ENCODE measurements around the gene BHMT. TPM values are rescaled to one million over a fixed set of nuclear protein-coding genes. Genes with fewer than 3 reads are reported as not detected.

BHMT gene
- total RNA-seq, 1 experiment from 2014 or later = 1.2 TPM

DNA sequence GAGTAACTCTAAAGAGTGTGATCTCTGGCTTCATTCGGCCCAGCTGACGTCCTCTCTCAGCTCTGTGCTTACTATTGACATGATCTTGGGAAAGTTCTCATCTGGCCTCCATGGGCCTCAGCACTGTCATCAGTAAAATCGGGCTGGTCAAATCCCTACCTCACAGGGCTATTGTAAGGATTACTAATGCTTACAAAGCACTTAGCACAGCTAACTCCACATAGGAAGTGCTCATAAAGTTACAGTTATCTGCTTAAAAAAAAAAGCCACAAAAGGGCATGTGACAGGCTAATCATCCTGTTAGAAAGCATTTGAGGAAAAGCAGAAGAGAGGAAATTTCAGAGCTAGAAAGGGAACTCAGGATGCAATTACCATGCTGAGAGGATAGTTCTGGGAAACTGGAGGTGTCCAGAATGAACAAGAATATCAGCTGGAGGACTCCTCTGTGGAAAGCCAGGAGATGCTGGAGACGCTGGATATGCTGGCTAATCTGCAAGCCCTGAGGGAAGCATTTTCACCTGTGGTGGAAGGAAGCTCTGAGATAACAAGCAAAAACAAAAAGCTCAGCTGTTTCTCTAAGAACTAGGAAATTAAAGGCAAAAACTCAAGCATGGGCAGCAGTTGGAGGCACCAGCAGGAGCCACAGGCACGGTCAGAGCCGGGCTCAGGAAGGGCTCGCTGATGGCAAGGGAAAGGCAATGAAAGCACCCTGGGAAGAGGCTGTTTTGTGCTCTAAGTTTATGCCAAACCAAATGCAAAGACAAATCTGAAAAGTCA, 4.4 kb upstream of the BHMT start:
- Mint-ChIP-seq H3K9me3 (peaks cover 9% of the 10 kb centered on the region), H3K27me3 (ENCODE audit: low read depth) (peaks cover 24% of the 10 kb centered on the region)
- CTCF ChIA-PET = interaction anchor here (0.7 to 3.3 kb wide), 4 partner anchors 25 to 596 kb away, joined by 4 to 20 read pairs (median 16); no protein-coding TSS in a partner anchor
- TF ChIP-seq, protein P1, sequence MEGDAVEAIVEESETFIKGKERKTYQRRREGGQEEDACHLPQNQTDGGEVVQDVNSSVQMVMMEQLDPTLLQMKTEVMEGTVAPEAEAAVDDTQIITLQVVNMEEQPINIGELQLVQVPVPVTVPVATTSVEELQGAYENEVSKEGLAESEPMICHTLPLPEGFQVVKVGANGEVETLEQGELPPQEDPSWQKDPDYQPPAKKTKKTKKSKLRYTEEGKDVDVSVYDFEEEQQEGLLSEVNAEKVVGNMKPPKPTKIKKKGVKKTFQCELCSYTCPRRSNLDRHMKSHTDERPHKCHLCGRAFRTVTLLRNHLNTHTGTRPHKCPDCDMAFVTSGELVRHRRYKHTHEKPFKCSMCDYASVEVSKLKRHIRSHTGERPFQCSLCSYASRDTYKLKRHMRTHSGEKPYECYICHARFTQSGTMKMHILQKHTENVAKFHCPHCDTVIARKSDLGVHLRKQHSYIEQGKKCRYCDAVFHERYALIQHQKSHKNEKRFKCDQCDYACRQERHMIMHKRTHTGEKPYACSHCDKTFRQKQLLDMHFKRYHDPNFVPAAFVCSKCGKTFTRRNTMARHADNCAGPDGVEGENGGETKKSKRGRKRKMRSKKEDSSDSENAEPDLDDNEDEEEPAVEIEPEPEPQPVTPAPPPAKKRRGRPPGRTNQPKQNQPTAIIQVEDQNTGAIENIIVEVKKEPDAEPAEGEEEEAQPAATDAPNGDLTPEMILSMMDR (IDR thresholded peaks at IDR 0.05) = no peak
- TF ChIP-seq JAZF1 (CRISPR knock-in tag; IDR thresholded peaks at IDR 0.05) (no peak), ELF4 (CRISPR knock-in tag; IDR thresholded peaks at IDR 0.05; ENCODE audit: low read depth) (no peak), ZNF232 (CRISPR knock-in tag; IDR thresholded peaks at IDR 0.05) (no peak), ATF1 (CRISPR knock-in tag; IDR thresholded peaks at IDR 0.05) (no peak), PRRX2 (CRISPR knock-in tag; IDR thresholded peaks at IDR 0.05) (no peak), ZNF219 (CRISPR knock-in tag; IDR thresholded peaks at IDR 0.05; ENCODE audit: borderline replicate concordance) (no peak), GABPB1 (CRISPR knock-in tag; IDR thresholded peaks at IDR 0.05) (no peak), ESRRA (CRISPR knock-in tag; IDR thresholded peaks at IDR 0.05; ENCODE audit: borderline replicate concordance) (no peak), KAT7 (CRISPR knock-in tag; IDR thresholded peaks at IDR 0.05; ENCODE audit: borderline replicate concordance) (no peak)
- TF ChIP-seq, protein P2, sequence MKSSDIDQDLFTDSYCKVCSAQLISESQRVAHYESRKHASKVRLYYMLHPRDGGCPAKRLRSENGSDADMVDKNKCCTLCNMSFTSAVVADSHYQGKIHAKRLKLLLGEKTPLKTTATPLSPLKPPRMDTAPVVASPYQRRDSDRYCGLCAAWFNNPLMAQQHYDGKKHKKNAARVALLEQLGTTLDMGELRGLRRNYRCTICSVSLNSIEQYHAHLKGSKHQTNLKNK (CRISPR knock-in tag; IDR thresholded peaks at IDR 0.05) = no peak
- TF ChIP-seq, protein P3, sequence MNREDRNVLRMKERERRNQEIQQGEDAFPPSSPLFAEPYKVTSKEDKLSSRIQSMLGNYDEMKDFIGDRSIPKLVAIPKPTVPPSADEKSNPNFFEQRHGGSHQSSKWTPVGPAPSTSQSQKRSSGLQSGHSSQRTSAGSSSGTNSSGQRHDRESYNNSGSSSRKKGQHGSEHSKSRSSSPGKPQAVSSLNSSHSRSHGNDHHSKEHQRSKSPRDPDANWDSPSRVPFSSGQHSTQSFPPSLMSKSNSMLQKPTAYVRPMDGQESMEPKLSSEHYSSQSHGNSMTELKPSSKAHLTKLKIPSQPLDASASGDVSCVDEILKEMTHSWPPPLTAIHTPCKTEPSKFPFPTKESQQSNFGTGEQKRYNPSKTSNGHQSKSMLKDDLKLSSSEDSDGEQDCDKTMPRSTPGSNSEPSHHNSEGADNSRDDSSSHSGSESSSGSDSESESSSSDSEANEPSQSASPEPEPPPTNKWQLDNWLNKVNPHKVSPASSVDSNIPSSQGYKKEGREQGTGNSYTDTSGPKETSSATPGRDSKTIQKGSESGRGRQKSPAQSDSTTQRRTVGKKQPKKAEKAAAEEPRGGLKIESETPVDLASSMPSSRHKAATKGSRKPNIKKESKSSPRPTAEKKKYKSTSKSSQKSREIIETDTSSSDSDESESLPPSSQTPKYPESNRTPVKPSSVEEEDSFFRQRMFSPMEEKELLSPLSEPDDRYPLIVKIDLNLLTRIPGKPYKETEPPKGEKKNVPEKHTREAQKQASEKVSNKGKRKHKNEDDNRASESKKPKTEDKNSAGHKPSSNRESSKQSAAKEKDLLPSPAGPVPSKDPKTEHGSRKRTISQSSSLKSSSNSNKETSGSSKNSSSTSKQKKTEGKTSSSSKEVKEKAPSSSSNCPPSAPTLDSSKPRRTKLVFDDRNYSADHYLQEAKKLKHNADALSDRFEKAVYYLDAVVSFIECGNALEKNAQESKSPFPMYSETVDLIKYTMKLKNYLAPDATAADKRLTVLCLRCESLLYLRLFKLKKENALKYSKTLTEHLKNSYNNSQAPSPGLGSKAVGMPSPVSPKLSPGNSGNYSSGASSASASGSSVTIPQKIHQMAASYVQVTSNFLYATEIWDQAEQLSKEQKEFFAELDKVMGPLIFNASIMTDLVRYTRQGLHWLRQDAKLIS (CRISPR knock-in tag; IDR thresholded peaks at IDR 0.05; ENCODE audit: borderline replicate concordance) = no peak
- TF ChIP-seq, protein P4, sequence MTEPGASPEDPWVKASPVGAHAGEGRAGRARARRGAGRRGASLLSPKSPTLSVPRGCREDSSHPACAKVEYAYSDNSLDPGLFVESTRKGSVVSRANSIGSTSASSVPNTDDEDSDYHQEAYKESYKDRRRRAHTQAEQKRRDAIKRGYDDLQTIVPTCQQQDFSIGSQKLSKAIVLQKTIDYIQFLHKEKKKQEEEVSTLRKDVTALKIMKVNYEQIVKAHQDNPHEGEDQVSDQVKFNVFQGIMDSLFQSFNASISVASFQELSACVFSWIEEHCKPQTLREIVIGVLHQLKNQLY (CRISPR knock-in tag; IDR thresholded peaks at IDR 0.05) = no peak
- TF ChIP-seq, protein P5, sequence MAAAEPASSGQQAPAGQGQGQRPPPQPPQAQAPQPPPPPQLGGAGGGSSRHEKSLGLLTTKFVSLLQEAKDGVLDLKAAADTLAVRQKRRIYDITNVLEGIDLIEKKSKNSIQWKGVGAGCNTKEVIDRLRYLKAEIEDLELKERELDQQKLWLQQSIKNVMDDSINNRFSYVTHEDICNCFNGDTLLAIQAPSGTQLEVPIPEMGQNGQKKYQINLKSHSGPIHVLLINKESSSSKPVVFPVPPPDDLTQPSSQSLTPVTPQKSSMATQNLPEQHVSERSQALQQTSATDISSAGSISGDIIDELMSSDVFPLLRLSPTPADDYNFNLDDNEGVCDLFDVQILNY (CRISPR knock-in tag; IDR thresholded peaks at IDR 0.05) = no peak
- TF ChIP-seq, protein P6, sequence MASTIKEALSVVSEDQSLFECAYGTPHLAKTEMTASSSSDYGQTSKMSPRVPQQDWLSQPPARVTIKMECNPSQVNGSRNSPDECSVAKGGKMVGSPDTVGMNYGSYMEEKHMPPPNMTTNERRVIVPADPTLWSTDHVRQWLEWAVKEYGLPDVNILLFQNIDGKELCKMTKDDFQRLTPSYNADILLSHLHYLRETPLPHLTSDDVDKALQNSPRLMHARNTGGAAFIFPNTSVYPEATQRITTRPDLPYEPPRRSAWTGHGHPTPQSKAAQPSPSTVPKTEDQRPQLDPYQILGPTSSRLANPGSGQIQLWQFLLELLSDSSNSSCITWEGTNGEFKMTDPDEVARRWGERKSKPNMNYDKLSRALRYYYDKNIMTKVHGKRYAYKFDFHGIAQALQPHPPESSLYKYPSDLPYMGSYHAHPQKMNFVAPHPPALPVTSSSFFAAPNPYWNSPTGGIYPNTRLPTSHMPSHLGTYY (CRISPR knock-in tag; IDR thresholded peaks at IDR 0.05) = no peak
- TF ChIP-seq, protein P7, sequence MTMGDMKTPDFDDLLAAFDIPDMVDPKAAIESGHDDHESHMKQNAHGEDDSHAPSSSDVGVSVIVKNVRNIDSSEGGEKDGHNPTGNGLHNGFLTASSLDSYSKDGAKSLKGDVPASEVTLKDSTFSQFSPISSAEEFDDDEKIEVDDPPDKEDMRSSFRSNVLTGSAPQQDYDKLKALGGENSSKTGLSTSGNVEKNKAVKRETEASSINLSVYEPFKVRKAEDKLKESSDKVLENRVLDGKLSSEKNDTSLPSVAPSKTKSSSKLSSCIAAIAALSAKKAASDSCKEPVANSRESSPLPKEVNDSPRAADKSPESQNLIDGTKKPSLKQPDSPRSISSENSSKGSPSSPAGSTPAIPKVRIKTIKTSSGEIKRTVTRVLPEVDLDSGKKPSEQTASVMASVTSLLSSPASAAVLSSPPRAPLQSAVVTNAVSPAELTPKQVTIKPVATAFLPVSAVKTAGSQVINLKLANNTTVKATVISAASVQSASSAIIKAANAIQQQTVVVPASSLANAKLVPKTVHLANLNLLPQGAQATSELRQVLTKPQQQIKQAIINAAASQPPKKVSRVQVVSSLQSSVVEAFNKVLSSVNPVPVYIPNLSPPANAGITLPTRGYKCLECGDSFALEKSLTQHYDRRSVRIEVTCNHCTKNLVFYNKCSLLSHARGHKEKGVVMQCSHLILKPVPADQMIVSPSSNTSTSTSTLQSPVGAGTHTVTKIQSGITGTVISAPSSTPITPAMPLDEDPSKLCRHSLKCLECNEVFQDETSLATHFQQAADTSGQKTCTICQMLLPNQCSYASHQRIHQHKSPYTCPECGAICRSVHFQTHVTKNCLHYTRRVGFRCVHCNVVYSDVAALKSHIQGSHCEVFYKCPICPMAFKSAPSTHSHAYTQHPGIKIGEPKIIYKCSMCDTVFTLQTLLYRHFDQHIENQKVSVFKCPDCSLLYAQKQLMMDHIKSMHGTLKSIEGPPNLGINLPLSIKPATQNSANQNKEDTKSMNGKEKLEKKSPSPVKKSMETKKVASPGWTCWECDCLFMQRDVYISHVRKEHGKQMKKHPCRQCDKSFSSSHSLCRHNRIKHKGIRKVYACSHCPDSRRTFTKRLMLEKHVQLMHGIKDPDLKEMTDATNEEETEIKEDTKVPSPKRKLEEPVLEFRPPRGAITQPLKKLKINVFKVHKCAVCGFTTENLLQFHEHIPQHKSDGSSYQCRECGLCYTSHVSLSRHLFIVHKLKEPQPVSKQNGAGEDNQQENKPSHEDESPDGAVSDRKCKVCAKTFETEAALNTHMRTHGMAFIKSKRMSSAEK (CRISPR knock-in tag; IDR thresholded peaks at IDR 0.05; ENCODE audit: borderline replicate concordance) = no peak
- TF ChIP-seq, protein P8, sequence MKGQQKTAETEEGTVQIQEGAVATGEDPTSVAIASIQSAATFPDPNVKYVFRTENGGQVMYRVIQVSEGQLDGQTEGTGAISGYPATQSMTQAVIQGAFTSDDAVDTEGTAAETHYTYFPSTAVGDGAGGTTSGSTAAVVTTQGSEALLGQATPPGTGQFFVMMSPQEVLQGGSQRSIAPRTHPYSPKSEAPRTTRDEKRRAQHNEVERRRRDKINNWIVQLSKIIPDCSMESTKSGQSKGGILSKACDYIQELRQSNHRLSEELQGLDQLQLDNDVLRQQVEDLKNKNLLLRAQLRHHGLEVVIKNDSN (CRISPR knock-in tag; IDR thresholded peaks at IDR 0.05) = no peak
- TF ChIP-seq, protein P9, sequence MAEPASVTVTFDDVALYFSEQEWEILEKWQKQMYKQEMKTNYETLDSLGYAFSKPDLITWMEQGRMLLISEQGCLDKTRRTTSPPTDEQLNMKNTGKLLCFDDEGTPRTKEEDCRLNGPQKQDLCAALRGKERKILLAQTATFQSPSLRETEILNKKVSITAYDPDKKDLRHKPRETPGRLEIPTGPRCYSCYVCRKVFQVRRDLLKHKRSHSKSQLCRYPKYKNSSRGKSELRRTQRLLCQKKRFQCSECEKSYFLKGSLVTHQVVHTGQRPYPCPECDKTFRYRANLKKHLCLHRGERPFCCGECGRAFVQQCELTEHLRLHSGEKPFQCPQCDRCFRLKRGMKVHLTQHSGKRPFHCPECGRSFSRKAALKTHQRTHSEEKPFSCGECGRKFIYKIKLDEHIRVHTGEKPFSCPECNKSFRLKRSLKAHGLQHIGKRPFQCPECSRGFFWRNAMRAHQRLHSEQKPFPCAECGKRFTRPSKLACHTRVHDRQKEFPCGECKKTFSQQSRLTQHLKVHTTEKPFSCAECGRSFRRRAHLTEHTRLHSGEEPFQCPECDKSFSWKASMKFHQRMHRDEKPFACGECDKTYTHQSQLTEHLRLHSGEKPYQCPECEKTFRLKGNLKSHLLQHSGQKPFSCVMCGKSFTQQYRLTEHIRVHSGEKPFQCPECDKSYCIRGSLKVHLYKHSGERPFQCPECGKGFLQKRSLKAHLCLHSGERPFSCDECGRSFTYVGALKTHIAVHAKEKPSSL (CRISPR knock-in tag; conservative IDR thresholded peaks at IDR 0.05) = no peak

More for the DNA sequence above, 4.4 kb upstream of the BHMT start:
- no peak for DNase-seq (ENCODE audit: low spot score)
- Mint-ChIP-seq H3K4me1 (0 out of 2 replicates have a peak, but pooled peaks cover 4% of the 10 kb centered on the region), H3K27ac (no peak overlapping the region), H3K4me3 (no peak overlapping the region), H3K36me3 (peaks cover 2% of the 10 kb centered on the region; the same call in 1 of the 2 replicates)
- POLR2A ChIA-PET = no interaction called here
- no peak for ATAC-seq

Measured in WTC11 (cell line).